ENCODE data around the gene TCF12.

DNA sequence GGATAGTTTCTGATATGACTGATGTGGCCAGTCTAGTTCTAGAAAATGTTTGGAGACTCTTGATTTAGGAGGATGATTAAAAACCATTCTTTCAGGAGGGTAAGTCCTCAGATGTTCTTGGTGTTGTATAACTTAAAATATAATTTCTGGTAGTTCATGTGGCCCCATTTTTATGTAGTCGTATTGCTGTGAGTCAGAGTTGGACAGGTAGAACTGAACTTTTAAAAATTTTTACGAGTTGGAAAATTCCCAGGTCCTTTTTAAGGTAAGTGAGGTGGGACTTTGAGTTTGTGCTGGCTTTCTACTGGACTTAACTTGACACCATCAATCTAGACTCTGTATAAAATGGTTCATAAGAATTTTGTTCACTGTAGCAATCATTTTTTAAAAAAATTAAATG is 92.3 kb downstream of the TCF12 start:
- TF ChIP-seq, protein P1, sequence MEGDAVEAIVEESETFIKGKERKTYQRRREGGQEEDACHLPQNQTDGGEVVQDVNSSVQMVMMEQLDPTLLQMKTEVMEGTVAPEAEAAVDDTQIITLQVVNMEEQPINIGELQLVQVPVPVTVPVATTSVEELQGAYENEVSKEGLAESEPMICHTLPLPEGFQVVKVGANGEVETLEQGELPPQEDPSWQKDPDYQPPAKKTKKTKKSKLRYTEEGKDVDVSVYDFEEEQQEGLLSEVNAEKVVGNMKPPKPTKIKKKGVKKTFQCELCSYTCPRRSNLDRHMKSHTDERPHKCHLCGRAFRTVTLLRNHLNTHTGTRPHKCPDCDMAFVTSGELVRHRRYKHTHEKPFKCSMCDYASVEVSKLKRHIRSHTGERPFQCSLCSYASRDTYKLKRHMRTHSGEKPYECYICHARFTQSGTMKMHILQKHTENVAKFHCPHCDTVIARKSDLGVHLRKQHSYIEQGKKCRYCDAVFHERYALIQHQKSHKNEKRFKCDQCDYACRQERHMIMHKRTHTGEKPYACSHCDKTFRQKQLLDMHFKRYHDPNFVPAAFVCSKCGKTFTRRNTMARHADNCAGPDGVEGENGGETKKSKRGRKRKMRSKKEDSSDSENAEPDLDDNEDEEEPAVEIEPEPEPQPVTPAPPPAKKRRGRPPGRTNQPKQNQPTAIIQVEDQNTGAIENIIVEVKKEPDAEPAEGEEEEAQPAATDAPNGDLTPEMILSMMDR (optimal IDR thresholded peaks at IDR 0.05 in 1 of 3, IDR thresholded peaks at IDR 0.05 in 1 of 3, conservative IDR thresholded peaks at IDR 0.05 in 1 of 3; ENCODE audit: extremely low read depth in 1 of 3, insufficient read depth in 2 of 3, low read length in 3 of 3) = no peak
- no peak for TF ChIP-seq EZH2 (IDR thresholded peaks at IDR 0.05; ENCODE audit: low read length)

All from keratinocyte (primary cell).